IMR-90 (cell line): Measurements from ENCODE around the gene COL4A5. TPM values are rescaled to one million over a fixed set of nuclear protein-coding genes. Genes with fewer than 3 reads are reported as not detected.

Source experiments
- ATAC-seq: fragments of 200-7000 bp; cut with Tn5 transposase; 2 replicates; pipeline ENCODE4 v1.9.1; 2020; ENCODE audit warnings: low read depth, mild to moderate bottlenecking, moderate library complexity
- BruUV-seq: library from RNA; stranded (reverse); fragments of 400-500 nt; replicated peaks from 2 replicates; lab custom pipeline; 2021; lab: Mats Ljungman, UMichigan
- CTCF ChIA-PET: fragments of 300-600 bp; formaldehyde crosslinking; extraction: SDS; loops from one replicate; lab custom pipeline; 2021; ENCODE audit warnings: antibody characterized with exemption; lab: Yijun Ruan, JAX
- POLR2A ChIA-PET: fragments of 300-600 bp; sonication (Branson Sonifier 250); formaldehyde crosslinking; loops from one replicate; lab custom pipeline; 2022; ENCODE audit warnings: antibody characterized with exemption; ENCODE audit not compliant: unreplicated experiment; lab: Charles Lee
- DNase-seq: peaks from one replicate; pipeline ENCODE4 v3.0.0; 2013
- H2AFZ ChIP-seq: replicated peaks from 2 replicates; pipeline ENCODE3; 2013; ENCODE audit warnings: low read length, mild to moderate bottlenecking; ENCODE audit not compliant: poor library complexity
- H2AK5ac ChIP-seq: 2 replicates; pipeline ENCODE4 v1.6.1; 2013; ENCODE audit warnings: low read depth, low read length, inconsistent platforms
- H2AK9ac ChIP-seq: replicated peaks from 2 replicates; pipeline ENCODE3; 2013; ENCODE audit warnings: mild to moderate bottlenecking, low read depth, low read length, moderate library complexity; ENCODE audit not compliant: poor library complexity
- H2BK120ac ChIP-seq: 2 replicates; pipeline ENCODE4 v1.6.1; 2013; ENCODE audit warnings: low read depth, low read length, inconsistent platforms
- H2BK15ac ChIP-seq: 3 replicates; pipeline ENCODE4 v1.6.1; 2013; ENCODE audit warnings: low read depth, low read length, inconsistent platforms
- H2BK20ac ChIP-seq: 2 replicates; pipeline ENCODE4 v1.6.1; 2013; ENCODE audit warnings: low read depth, mild to moderate bottlenecking, inconsistent platforms, low read length, moderate library complexity
- H2BK5ac ChIP-seq: 2 replicates; pipeline ENCODE4 v1.6.1; 2013; ENCODE audit warnings: mild to moderate bottlenecking, low read depth, low read length, inconsistent platforms; ENCODE audit not compliant: poor library complexity, severe bottlenecking
- H3K14ac ChIP-seq: replicated peaks from 2 replicates; pipeline ENCODE4 v1.6.1; 2013; ENCODE audit warnings: low read depth, low read length, inconsistent platforms
- H3K18ac ChIP-seq: 2 replicates; pipeline ENCODE4 v1.6.1; 2013; ENCODE audit warnings: low read depth, low read length, control low read depth
- H3K23ac ChIP-seq: 2 replicates; pipeline ENCODE4 v1.6.1; 2013; ENCODE audit warnings: low read depth, low read length, inconsistent platforms
- H3K27ac ChIP-seq: 2 replicates; pipeline ENCODE4 v1.5.1; 2013; ENCODE audit warnings: mild to moderate bottlenecking, control low read depth, low read length; ENCODE audit not compliant: insufficient read depth
- H3K27me3 ChIP-seq: 2 replicates; pipeline ENCODE4 v1.6.1; 2013; ENCODE audit warnings: low read length; ENCODE audit not compliant: control insufficient read depth, insufficient read depth
- H3K36me3 ChIP-seq: 2 replicates; pipeline ENCODE4 v1.6.1; 2013; ENCODE audit warnings: low read length, mixed read lengths; ENCODE audit not compliant: control insufficient read depth, insufficient read depth
- H3K4ac ChIP-seq: 2 replicates; pipeline ENCODE4 v1.6.1; 2013; ENCODE audit warnings: low read depth, low read length, inconsistent platforms
- H3K4me1 ChIP-seq: 2 replicates; pipeline ENCODE4 v1.6.1; 2013; ENCODE audit warnings: low read length, mixed read lengths; ENCODE audit not compliant: control insufficient read depth, insufficient read depth
- H3K4me2 ChIP-seq: 2 replicates; pipeline ENCODE4 v1.6.1; 2013; ENCODE audit warnings: low read depth, mild to moderate bottlenecking, control low read depth, low read length, moderate library complexity
- H3K4me3 ChIP-seq: 2 replicates; pipeline ENCODE4 v1.5.1; 2013; ENCODE audit warnings: low read depth, mild to moderate bottlenecking, control low read depth, low read length, moderate library complexity; ENCODE audit not compliant: insufficient read depth
- H3K56ac ChIP-seq: 2 replicates; pipeline ENCODE4 v1.6.1; 2013; ENCODE audit warnings: low read length, inconsistent platforms; ENCODE audit not compliant: insufficient read depth; ENCODE audit errors: extremely low read depth
- H3K79me1 ChIP-seq, 2 experiments: 2 replicates each; pipeline ENCODE4 v1.6.1; 2013; ENCODE audit warnings: low read length in 2 of 2, inconsistent platforms in 1 of 2, low read depth in 1 of 2
- H3K9ac ChIP-seq: 2 replicates; pipeline ENCODE4 v1.6.1; 2013; ENCODE audit warnings: low read depth, low read length, control low read depth
- H3K9me1 ChIP-seq: 2 replicates; pipeline ENCODE4 v1.6.1; 2013; ENCODE audit warnings: low read length, inconsistent platforms; ENCODE audit not compliant: insufficient read depth
- H3K9me3 ChIP-seq: 2 replicates; pipeline ENCODE4 v1.6.1; 2013; ENCODE audit warnings: low read length; ENCODE audit not compliant: control insufficient read depth, insufficient read depth
- H4K20me1 ChIP-seq: 2 replicates; pipeline ENCODE4 v1.6.1; 2013; ENCODE audit warnings: low read length, inconsistent platforms; ENCODE audit not compliant: insufficient read depth
- H4K5ac ChIP-seq: 2 replicates; pipeline ENCODE4 v1.6.1; 2013; ENCODE audit warnings: mild to moderate bottlenecking, low read depth, low read length, control low read depth
- H4K8ac ChIP-seq, 2 experiments: 2 replicates each; pipeline ENCODE4 v1.6.1; 2013; ENCODE audit warnings: low read depth in 2 of 2, low read length in 2 of 2, control low read depth in 1 of 2, inconsistent platforms in 1 of 2
- H4K91ac ChIP-seq: 2 replicates; pipeline ENCODE4 v1.6.1; 2013; ENCODE audit warnings: low read depth, low read length, inconsistent platforms; ENCODE audit not compliant: insufficient read depth
- BHLHE40 ChIP-seq: fragments of 150-350 bp; IDR thresholded peaks from 2 replicates; pipeline ENCODE4 v1.6.1; 2016; ENCODE audit warnings: mild to moderate bottlenecking, low read depth, low read length
- CEBPB ChIP-seq: IDR thresholded peaks from 2 replicates; pipeline ENCODE4 v1.6.1; 2012; ENCODE audit warnings: low read depth, low read length, improper control_type of control experiment
- FOS ChIP-seq: fragments of 150-350 bp; IDR thresholded peaks from 2 replicates; pipeline ENCODE4 v1.6.1; 2016; ENCODE audit warnings: low read depth, low read length
- MAFK ChIP-seq: IDR thresholded peaks from 2 replicates; pipeline ENCODE4 v1.6.1; 2012; ENCODE audit warnings: low read depth, low read length, improper control_type of control experiment
- MAZ ChIP-seq: IDR thresholded peaks from 2 replicates; pipeline ENCODE4 v1.6.1; 2012; ENCODE audit warnings: low read depth, mild to moderate bottlenecking, low read length, improper control_type of control experiment, moderate library complexity, borderline replicate concordance
- NFE2L2 ChIP-seq: fragments of 150-350 bp; IDR thresholded peaks from 2 replicates; pipeline ENCODE4 v1.6.1; 2016; ENCODE audit warnings: low read depth, mild to moderate bottlenecking, low read length
- POLR2A ChIP-seq: IDR thresholded peaks from 2 replicates; pipeline ENCODE4 v1.6.1; 2012; ENCODE audit warnings: mild to moderate bottlenecking, low read depth, low read length
- RAD21 ChIP-seq: IDR thresholded peaks from 2 replicates; pipeline ENCODE4 v1.6.1; 2012; ENCODE audit warnings: low read length, improper control_type of control experiment
- RCOR1 ChIP-seq: IDR thresholded peaks from 2 replicates; pipeline ENCODE4 v1.6.1; 2012; ENCODE audit warnings: mild to moderate bottlenecking, low read length, improper control_type of control experiment; ENCODE audit not compliant: insufficient replicate concordance
- RFX5 ChIP-seq: IDR thresholded peaks from 2 replicates; pipeline ENCODE4 v1.8.0; 2012; ENCODE audit warnings: low read depth, mild to moderate bottlenecking, low read length, moderate library complexity
- SMC3 ChIP-seq: fragments of 150-350 bp; IDR thresholded peaks from 2 replicates; pipeline ENCODE4 v1.6.1; 2016; ENCODE audit warnings: low read depth, mild to moderate bottlenecking, antibody characterized with exemption, low read length, moderate library complexity
- USF2 ChIP-seq: fragments of 150-350 bp; IDR thresholded peaks from 2 replicates; pipeline ENCODE4 v1.6.1; 2017; ENCODE audit warnings: mild to moderate bottlenecking, antibody characterized with exemption, low read length, low read depth
- dilution Hi-C: fragments of 300-500 bp; cut with HindIII; formaldehyde crosslinking; loops from one replicate; pipeline ENCODE4 v1.14.3; 2018; ENCODE audit warnings: low sequenced_read_pairs; ENCODE audit not compliant: unreplicated experiment
- in situ Hi-C: fragments of 300-500 bp; cut with MboI; formaldehyde crosslinking; loops from 3 replicates; pipeline ENCODE4 v1.14.3; 2019; ENCODE audit warnings: low sequenced_read_pairs, inconsistent platforms, mixed read lengths
- intact Hi-C: fragments of 100-400 bp; cut with micrococcal nuclease; formaldehyde crosslinking; loops from 2 replicates; pipeline ENCODE4 v1.10.0; 2022
- polyA plus RNA-seq, 3 experiments: library from polyadenylated mRNA; depleted of rRNA; stranded (reverse); fragments of >200 nt; gene quantifications; 2 replicates each; pipeline ENCODE4 v1.2.3, GENCODE V29; 2012; ENCODE audit warnings: low replicate concordance in 1 of 3
- total RNA-seq: library from RNA; depleted of rRNA; stranded (reverse); fragments of >200 nt; gene quantifications from 2 replicates; pipeline ENCODE4 v1.2.3, GENCODE V29; 2012

The COL4A5 gene
- total and polyA plus RNA-seq, 2 of the 4 experiments (the other 2 are of a cell fraction) = 16.3 to 26.6 TPM

DNA sequence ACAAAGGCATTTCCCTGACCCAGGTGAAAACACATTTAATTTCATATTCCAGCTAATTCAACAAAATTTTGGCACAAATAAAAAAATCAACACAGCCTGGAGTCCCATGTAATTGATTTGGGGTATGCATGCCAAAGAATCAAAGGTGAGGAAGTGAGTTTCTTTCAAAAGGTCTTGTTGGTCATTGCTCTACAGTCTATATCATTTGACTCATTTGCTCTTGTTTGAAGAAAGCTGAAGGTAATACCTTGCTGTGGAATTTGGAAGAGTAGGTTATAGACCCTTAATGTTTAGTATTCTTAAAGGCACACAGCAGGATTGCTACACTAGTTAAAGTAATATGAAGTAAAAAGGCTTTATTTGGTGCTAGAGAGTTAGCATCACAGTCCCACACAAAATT, 26.9 kb upstream of the COL4A5 start:
- H3K56ac ChIP-seq = no peak overlapping the region
- ChIA-PET CTCF (interaction anchor here (0.5 kb wide), 1 partner anchor 1352 kb away, joined by 4 read pairs; no protein-coding TSS in a partner anchor), POLR2A (no interaction called here)
- H2AK9ac ChIP-seq = no peak overlapping the region
- no peak overlapping the region for H3K14ac ChIP-seq
- H3K4ac ChIP-seq = no peak overlapping the region
- no peak overlapping the region for H3K9ac ChIP-seq
- no peak overlapping the region for H3K4me3 ChIP-seq
- H4K8ac ChIP-seq = no peak overlapping the region
- no peak overlapping the region for H3K18ac ChIP-seq
- no peak overlapping the region for H4K91ac ChIP-seq
- H2BK5ac ChIP-seq = no peak overlapping the region
- H3K79me1 ChIP-seq = no peaks in the 10 kb centered on the region
- TF ChIP-seq MAFK (no peak), CEBPB (no peak), RCOR1 (no peak), MAZ (no peak), POLR2A (no peak), RAD21 (no peak), NFE2L2 (no peak), SMC3 (no peak), FOS (no peak), RFX5 (no peak), USF2 (no peak), BHLHE40 (no peak)
- in situ Hi-C loops = no loop called here
- ATAC-seq (no peak), DNase-seq (no peak)
- no peak overlapping the region for H4K5ac ChIP-seq
- H3K9me3 ChIP-seq = no peaks in the 10 kb centered on the region
- H3K9me1 ChIP-seq = no peaks in the 10 kb centered on the region
- H3K23ac ChIP-seq = no peak overlapping the region
- H3K27me3 ChIP-seq = peaks cover 1% of the 10 kb centered on the region; the same call in 1 of the 2 replicates
- H2BK15ac ChIP-seq = no peak overlapping the region
- no peak overlapping the region for H2BK20ac ChIP-seq
- intact Hi-C loops = no loop called here
- no peak overlapping the region for H2AK5ac ChIP-seq
- H2AFZ ChIP-seq = no peak overlapping the region
- H2BK120ac ChIP-seq = no peak overlapping the region
- H3K4me2 ChIP-seq = no peak overlapping the region
- dilution Hi-C loops = no loop called here
- H3K27ac ChIP-seq = no peak overlapping the region
- no TSS peak for BruUV-seq
- H3K36me3 ChIP-seq = no peaks in the 10 kb centered on the region
- H4K20me1 ChIP-seq = no peaks in the 10 kb centered on the region; the same call in 1 of the 2 replicates
- no peaks in the 10 kb centered on the region for H3K4me1 ChIP-seq
